HG03571 (cell line): ENCODE results near the gene LAMC3.
A peak's percentile ranks its signal among the peaks of the same experiment; 100 is the strongest.
"Not testable (repeated sequence)": the region's sequence is repeated elsewhere in the genome, so short reads cannot be mapped to it uniquely, and the experiment has no call there.

ENCODE experiments used
- ATAC-seq: cut with Tn5 transposase; IDR thresholded peaks from one replicate; pipeline ENCODE4 v1.9.1; 2021; ENCODE audit not compliant: unreplicated experiment

LAMC3 gene

GRCh38 chr9:131114084-131114535 is 105.1 kb downstream of the LAMC3 start:
- no peak for ATAC-seq

GRCh38 chr9:131115360-131115742 is 106.4 kb downstream of the LAMC3 start:
- not testable (repeated sequence) for ATAC-seq

- no peak for ATAC-seq
Measured at GRCh38 chr9:131116281-131117120, 107.5 kb downstream of the LAMC3 start.

GRCh38 chr9:131117121-131117761 is 108.3 kb downstream of the LAMC3 start:
- ATAC-seq, result no peak

GRCh38 chr9:131117762-131118145 is 108.8 kb downstream of the LAMC3 start:
- ATAC-seq, result no peak

- ATAC-seq, result no peak
Measured at GRCh38 chr9:131119600-131119999, 110.6 kb downstream of the LAMC3 start.

- no peak for ATAC-seq
Measured at GRCh38 chr9:131120620-131121228, 111.8 kb downstream of the LAMC3 start.

- ATAC-seq, result no peak
Measured at GRCh38 chr9:131121346-131121745, 112.4 kb downstream of the LAMC3 start.

GRCh38 chr9:131122158-131122557 is 113.2 kb downstream of the LAMC3 start:
- ATAC-seq, result no peak

GRCh38 chr9:131125038-131125287 is 116.0 kb downstream of the LAMC3 start:
- no peak for ATAC-seq

- peak; percentile 95 for ATAC-seq
Measured at GRCh38 chr9:131125288-131126058, 116.5 kb downstream of the LAMC3 start, which contains the start of gene NUP214. Gene NUP214, plus strand, starts transcription at chr9:131125586. Its CDS starts 119 bp downstream, at chr9:131125705.

- no peak for ATAC-seq
Measured at GRCh38 chr9:131126059-131126426, 117.1 kb downstream of the LAMC3 start.

GRCh38 chr9:131129183-131129582 is 120.2 kb downstream of the LAMC3 start:
- ATAC-seq, result no peak

GRCh38 chr9:131138676-131139075 is 129.7 kb downstream of the LAMC3 start:
- no peak for ATAC-seq

- ATAC-seq, result no peak
Measured at GRCh38 chr9:131140112-131140511, 131.1 kb downstream of the LAMC3 start.

- ATAC-seq, result no peak
Measured at GRCh38 chr9:131140550-131140949, 131.6 kb downstream of the LAMC3 start.

- ATAC-seq, result no peak
Measured at GRCh38 chr9:131142160-131142559, 133.2 kb downstream of the LAMC3 start.
